ENCODE measurements around the gene UBL5. TPM values are rescaled to one million over a fixed set of nuclear protein-coding genes. Genes with fewer than 3 reads are reported as not detected.
A peak's percentile ranks its signal among the peaks of the same experiment; 100 is the strongest.

UBL5 gene
- total RNA-seq, 1 donor from 2014 or later: 399 TPM

DNA sequence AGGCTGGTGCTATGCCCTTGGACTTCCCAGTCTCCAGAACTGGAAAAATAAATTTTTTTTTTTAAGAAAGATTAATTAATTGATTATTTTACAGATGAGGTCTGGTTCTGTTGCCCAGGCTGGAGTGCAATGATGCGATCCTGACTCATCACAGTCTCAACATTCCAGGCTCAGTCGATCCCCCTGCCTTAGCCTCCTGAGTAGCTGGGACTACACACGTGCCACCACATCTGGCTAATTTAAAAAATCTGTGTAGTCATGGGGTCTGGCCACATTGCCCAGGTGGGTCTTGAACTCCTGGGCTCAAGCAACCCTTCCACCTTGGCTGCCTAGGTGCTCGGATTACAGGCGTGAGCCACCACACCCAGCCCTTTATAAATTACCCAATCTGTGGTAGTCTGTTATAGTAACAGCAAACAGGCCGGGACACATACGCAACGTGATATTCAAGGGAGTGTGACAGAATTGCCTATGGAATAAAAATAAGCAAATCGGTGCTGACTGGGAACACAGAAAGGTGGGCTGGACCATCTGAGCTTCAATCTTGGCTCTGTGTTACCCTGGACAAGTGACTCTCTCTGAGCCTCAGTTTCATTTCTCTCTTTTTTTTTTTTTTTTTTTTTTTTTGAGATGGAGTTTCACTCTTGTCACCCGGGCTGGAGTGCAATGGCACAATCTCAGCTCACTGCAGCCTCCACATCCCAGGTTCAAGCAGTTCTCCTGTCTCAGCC is 50.2 kb downstream of the UBL5 start:
- Mint-ChIP-seq H3K27ac (ENCODE audit: unreplicated experiment) (no peak overlapping the region), H3K4me1 (ENCODE audit: unreplicated experiment) (peaks cover 9% of the 10 kb centered on the region), H3K27me3 (ENCODE audit: unreplicated experiment) (no peaks in the 10 kb centered on the region), H3K9me3 (ENCODE audit: unreplicated experiment) (no peaks in the 10 kb centered on the region), H3K4me3 (ENCODE audit: unreplicated experiment) (no peak overlapping the region), H3K36me3 (ENCODE audit: low read depth, unreplicated experiment) (no peaks in the 10 kb centered on the region)
- TF ChIP-seq, protein P1, sequence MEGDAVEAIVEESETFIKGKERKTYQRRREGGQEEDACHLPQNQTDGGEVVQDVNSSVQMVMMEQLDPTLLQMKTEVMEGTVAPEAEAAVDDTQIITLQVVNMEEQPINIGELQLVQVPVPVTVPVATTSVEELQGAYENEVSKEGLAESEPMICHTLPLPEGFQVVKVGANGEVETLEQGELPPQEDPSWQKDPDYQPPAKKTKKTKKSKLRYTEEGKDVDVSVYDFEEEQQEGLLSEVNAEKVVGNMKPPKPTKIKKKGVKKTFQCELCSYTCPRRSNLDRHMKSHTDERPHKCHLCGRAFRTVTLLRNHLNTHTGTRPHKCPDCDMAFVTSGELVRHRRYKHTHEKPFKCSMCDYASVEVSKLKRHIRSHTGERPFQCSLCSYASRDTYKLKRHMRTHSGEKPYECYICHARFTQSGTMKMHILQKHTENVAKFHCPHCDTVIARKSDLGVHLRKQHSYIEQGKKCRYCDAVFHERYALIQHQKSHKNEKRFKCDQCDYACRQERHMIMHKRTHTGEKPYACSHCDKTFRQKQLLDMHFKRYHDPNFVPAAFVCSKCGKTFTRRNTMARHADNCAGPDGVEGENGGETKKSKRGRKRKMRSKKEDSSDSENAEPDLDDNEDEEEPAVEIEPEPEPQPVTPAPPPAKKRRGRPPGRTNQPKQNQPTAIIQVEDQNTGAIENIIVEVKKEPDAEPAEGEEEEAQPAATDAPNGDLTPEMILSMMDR (IDR thresholded peaks at IDR 0.05; ENCODE audit: unreplicated experiment): no peak
- DNase-seq (ENCODE audit: low spot score): no peak

DNA sequence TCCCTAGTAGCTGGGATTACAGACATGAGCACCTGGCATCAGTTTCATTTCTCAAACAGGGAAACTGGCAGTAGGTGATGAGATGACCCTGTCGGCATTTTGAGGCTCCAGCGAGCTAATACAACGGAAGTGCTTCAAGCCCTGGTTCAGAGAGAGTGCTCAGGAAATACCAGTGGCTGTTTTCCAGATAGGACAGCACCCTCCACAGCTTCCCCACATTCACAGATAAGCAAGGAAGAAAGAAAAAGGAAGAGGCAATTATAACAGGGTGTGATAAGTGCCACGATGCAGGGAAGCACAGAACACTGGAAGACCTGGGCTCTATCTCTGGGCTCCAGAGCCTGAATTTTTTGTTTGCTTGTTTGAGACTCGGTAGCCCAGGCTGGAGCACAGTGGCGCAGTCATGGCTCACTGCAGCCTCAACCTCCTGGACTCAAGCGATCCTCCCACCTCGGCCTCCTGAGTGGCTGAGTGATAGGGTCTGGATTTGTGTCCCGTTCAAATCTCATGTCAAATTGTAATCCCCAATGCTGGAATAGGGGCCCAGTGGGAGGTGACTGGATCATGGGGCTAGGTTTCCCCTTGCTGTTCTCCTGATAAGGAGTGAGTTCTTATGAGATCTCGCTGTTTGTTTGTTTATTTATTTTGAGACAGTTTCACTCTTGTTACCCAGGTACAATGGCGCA is 50.9 kb downstream of the UBL5 start:
- Mint-ChIP-seq H3K27me3 (ENCODE audit: unreplicated experiment) (no peaks in the 10 kb centered on the region), H3K27ac (ENCODE audit: unreplicated experiment) (peak overlapping the region; percentile 61), H3K4me1 (ENCODE audit: unreplicated experiment) (peaks cover 9% of the 10 kb centered on the region), H3K9me3 (ENCODE audit: unreplicated experiment) (no peaks in the 10 kb centered on the region), H3K4me3 (ENCODE audit: unreplicated experiment) (no peak overlapping the region), H3K36me3 (ENCODE audit: low read depth, unreplicated experiment) (no peaks in the 10 kb centered on the region)
- no peak for DNase-seq (ENCODE audit: low spot score)
- TF ChIP-seq, protein P1 (IDR thresholded peaks at IDR 0.05; ENCODE audit: unreplicated experiment): no peak

Other genes with a start within 250 kb of the UBL5 start
- gene ZNF121, start 243.4 kb upstream of the UBL5 start, total RNA-seq (ENCODE audit: unreplicated experiment): 52.1 TPM
- gene ZNF561, start 206.7 kb upstream of the UBL5 start, total RNA-seq (ENCODE audit: unreplicated experiment): 62.5 TPM
- gene ZNF562, start 152.8 kb upstream of the UBL5 start, total RNA-seq (ENCODE audit: unreplicated experiment): 38.2 TPM
- gene ZNF846, start 59.2 kb upstream of the UBL5 start, total RNA-seq (ENCODE audit: unreplicated experiment): 17.6 TPM
- gene FBXL12, start 8.8 kb upstream of the UBL5 start, total RNA-seq (ENCODE audit: unreplicated experiment): 45.9 TPM
- 69.9 TPM for gene PIN1, start 7.4 kb downstream of the UBL5 start, total RNA-seq (ENCODE audit: unreplicated experiment)
- gene OLFM2, start 108.6 kb downstream of the UBL5 start, total RNA-seq (ENCODE audit: unreplicated experiment): 12.0 TPM
- gene COL5A3, start 182.6 kb downstream of the UBL5 start, total RNA-seq (ENCODE audit: unreplicated experiment): 0.05 TPM
- not detected for gene RDH8, start 185.6 kb downstream of the UBL5 start, total RNA-seq (ENCODE audit: unreplicated experiment)

Measured in endothelial cell (in vitro differentiated cells).